Measurements from ENCODE around the gene JUP. TPM values are rescaled to one million over a fixed set of nuclear protein-coding genes. Genes with fewer than 3 reads are reported as not detected.
"Not testable (repeated sequence)": the region's sequence is repeated elsewhere in the genome, so short reads cannot be mapped to it uniquely, and the experiment has no call there.

JUP gene
- total RNA-seq, 2 experiments from 2014 or later = 40.5 to 62.0 TPM

DNA sequence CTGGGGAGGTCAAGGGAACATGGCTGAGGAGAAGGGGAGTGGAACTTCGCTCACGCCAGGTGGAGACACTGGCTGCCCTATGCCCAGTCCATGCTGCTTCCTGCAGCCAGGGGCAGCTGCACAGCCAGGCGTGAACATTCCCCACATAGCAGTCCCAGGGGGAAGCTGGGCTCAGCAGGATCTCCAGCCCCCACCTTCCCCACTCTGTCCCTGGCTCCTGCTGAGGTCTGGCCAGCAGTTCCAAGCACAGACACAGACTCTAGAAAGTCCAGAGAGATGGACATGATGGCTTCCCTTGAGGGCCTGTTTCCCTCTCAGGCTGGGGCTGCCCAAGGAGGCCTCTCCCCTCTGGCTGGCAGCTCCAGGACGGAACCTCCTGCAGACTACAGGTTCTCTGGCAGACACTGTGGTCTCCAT, 9.3 kb downstream of the JUP start:
- no TSS peak for BruUV-seq (replicated peaks)

DNA sequence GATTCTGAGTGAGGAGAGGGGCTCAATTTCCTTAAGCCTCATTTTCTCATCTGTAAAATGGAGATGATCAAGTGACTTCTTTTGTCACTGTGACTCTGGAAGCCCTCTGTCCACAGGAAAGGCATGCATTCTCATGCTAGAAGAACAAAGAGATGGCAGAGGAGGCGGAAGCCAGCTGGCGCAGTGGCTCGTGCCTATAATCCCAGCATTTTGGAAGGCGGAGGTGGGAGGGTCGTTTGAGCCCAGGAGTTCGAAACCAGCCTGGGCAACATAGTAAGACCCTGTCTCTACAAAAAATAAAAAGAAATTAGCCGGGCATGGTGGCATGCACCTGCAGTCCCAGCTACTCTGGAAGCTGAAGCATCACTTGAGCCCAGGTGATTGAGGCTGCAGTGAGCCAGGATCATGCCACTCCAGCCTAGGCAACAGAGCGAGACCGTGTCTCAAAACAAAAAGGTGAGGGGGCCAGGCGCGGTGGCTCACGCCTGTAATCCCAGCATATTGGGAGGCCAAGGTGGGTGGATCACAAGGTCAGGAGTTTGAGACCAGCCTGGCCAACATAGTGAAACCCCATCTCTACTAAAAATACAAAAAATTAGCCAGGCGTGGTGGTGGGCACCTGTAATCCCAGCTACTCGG, 10.1 kb downstream of the JUP start:
- DNase-seq (ENCODE audit: low spot score); CTCF ChIA-PET (ENCODE audit: unreplicated experiment); H2AFZ ChIP-seq (ENCODE audit: low read length); H3K4me3 ChIP-seq (ENCODE audit: low read depth, low read length, poor library complexity, severe bottlenecking); H3K79me2 ChIP-seq (ENCODE audit: insufficient read depth, low read depth, low read length); POLR2A ChIA-PET; H3K27ac ChIP-seq (ENCODE audit: low read depth, low read length, poor library complexity, severe bottlenecking); H4K20me1 ChIP-seq (ENCODE audit: insufficient read depth, low read length); H3K9me2 ChIP-seq (ENCODE audit: insufficient read depth, low read length); H3K9me3 ChIP-seq (ENCODE audit: low read length); intact Hi-C loops (cut with micrococcal nuclease; ENCODE audit: unreplicated experiment); BruUV-seq (replicated peaks); H3K36me3 ChIP-seq (ENCODE audit: insufficient read depth, low read length); H3K4me2 ChIP-seq (ENCODE audit: low read length): not testable (repeated sequence)
- H3K4me1 ChIP-seq (ENCODE audit: insufficient read depth, low read length, poor library complexity, severe bottlenecking) = peaks cover 28% of the 10 kb centered on the region

More for the DNA sequence above, 9.3 kb downstream of the JUP start:
- intact Hi-C loops (cut with micrococcal nuclease; ENCODE audit: unreplicated experiment) = no loop called here
- CTCF ChIA-PET (ENCODE audit: unreplicated experiment) = interaction anchor here (1.7 kb wide), 1 partner anchor 9 kb away, joined by 7 read pairs; the partner anchor contains the start of gene JUP
- Histone ChIP-seq H3K4me3 (ENCODE audit: low read depth, low read length, poor library complexity, severe bottlenecking) (no peak overlapping the region), H3K27ac (ENCODE audit: low read depth, low read length, poor library complexity, severe bottlenecking) (no peak overlapping the region), H3K9me3 (ENCODE audit: low read length) (no peaks in the 10 kb centered on the region), H4K20me1 (ENCODE audit: insufficient read depth, low read length) (no peaks in the 10 kb centered on the region), H3K79me2 (ENCODE audit: insufficient read depth, low read depth, low read length) (no peaks in the 10 kb centered on the region), H3K36me3 (ENCODE audit: insufficient read depth, low read length) (no peaks in the 10 kb centered on the region), H3K4me2 (ENCODE audit: low read length) (no peak overlapping the region), H3K9me2 (ENCODE audit: insufficient read depth, low read length) (no peaks in the 10 kb centered on the region), H3K4me1 (ENCODE audit: insufficient read depth, low read length, poor library complexity, severe bottlenecking) (peaks cover 20% of the 10 kb centered on the region), H2AFZ (ENCODE audit: low read length) (no peak overlapping the region)
- DNase-seq (ENCODE audit: low spot score) = no peak
- no peak for TF ChIP-seq EZH2phosphoT487 (IDR thresholded peaks at IDR 0.05; ENCODE audit: borderline replicate concordance, low read depth, low read length)
- TF ChIP-seq, protein P1, sequence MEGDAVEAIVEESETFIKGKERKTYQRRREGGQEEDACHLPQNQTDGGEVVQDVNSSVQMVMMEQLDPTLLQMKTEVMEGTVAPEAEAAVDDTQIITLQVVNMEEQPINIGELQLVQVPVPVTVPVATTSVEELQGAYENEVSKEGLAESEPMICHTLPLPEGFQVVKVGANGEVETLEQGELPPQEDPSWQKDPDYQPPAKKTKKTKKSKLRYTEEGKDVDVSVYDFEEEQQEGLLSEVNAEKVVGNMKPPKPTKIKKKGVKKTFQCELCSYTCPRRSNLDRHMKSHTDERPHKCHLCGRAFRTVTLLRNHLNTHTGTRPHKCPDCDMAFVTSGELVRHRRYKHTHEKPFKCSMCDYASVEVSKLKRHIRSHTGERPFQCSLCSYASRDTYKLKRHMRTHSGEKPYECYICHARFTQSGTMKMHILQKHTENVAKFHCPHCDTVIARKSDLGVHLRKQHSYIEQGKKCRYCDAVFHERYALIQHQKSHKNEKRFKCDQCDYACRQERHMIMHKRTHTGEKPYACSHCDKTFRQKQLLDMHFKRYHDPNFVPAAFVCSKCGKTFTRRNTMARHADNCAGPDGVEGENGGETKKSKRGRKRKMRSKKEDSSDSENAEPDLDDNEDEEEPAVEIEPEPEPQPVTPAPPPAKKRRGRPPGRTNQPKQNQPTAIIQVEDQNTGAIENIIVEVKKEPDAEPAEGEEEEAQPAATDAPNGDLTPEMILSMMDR (conservative IDR thresholded peaks at IDR 0.05; ENCODE audit: low read length) = no peak
- POLR2A ChIA-PET = no interaction called here

DNA sequence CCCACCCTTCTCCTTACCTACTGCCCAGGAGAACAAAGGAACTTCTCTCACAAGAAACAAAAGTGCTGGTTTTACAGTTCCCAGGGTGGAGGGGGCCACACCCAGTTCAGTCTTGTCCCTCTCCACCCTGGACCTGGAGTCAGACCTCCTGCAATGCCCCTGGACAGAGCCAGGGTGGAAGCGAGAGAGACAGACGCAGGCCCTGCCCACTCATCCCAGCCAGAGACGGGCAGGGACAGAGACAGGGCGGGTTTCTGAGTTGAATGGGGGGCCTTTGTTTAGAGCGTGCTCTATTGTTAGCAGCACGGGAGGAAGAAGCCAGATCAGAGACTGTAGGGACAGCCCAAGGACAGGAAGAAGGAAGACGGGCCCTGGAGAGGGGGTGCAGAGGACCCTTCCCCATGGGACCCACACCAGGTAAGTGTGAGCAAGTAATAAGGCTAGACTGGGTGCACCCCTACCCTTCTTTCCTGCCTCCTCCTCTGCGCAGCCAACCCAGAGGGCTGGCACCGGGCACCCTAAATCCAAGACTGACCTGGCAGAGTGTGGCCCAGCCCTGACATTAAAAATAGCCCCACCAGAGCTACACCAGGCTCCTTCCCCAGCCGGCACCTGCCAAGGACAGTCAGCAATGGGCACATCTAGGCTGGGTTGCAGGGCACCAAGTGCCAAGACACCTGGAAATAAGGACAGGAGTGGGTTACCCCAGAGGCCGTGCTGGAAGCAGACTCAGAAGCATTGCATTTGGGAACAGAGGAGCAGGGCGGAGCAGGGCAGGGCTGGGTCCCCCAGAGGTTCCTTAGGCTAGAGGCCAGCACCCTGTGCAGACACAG, 10.9 kb downstream of the JUP start:
- no peaks in the 10 kb centered on the region for H3K36me3 ChIP-seq (ENCODE audit: insufficient read depth, low read length)
- no peaks in the 10 kb centered on the region for H3K79me2 ChIP-seq (ENCODE audit: insufficient read depth, low read depth, low read length)
- no TSS peak for BruUV-seq (replicated peaks)
- no peaks in the 10 kb centered on the region for H4K20me1 ChIP-seq (ENCODE audit: insufficient read depth, low read length)
- ChIA-PET POLR2A (no interaction called here), CTCF (ENCODE audit: unreplicated experiment) (no interaction called here)
- no peak for DNase-seq (ENCODE audit: low spot score)
- H3K27ac ChIP-seq (ENCODE audit: low read depth, low read length, poor library complexity, severe bottlenecking) = no peak overlapping the region
- intact Hi-C loops (cut with micrococcal nuclease; ENCODE audit: unreplicated experiment) = no loop called here
- peaks cover 31% of the 10 kb centered on the region for H3K4me1 ChIP-seq (ENCODE audit: insufficient read depth, low read length, poor library complexity, severe bottlenecking)
- no peak overlapping the region for H3K4me3 ChIP-seq (ENCODE audit: low read depth, low read length, poor library complexity, severe bottlenecking)
- TF ChIP-seq, protein P1 (conservative IDR thresholded peaks at IDR 0.05; ENCODE audit: low read length) = no peak
- TF ChIP-seq EZH2phosphoT487 (IDR thresholded peaks at IDR 0.05; ENCODE audit: borderline replicate concordance, low read depth, low read length) = no peak
- no peaks in the 10 kb centered on the region for H3K9me2 ChIP-seq (ENCODE audit: insufficient read depth, low read length)
- H3K9me3 ChIP-seq (ENCODE audit: low read length) = no peaks in the 10 kb centered on the region
- no peak overlapping the region for H3K4me2 ChIP-seq (ENCODE audit: low read length)
- H2AFZ ChIP-seq (ENCODE audit: low read length) = no peak overlapping the region

All from OCI-LY7 (cell line).